ENCODE results near the gene OR13J1. TPM values are rescaled to one million over a fixed set of nuclear protein-coding genes. Genes with fewer than 3 reads are reported as not detected.
A peak's percentile ranks its signal among the peaks of the same experiment; 100 is the strongest.

Gene OR13J1
- total RNA-seq, 1 donor from 2014 or later = not detected

DNA sequence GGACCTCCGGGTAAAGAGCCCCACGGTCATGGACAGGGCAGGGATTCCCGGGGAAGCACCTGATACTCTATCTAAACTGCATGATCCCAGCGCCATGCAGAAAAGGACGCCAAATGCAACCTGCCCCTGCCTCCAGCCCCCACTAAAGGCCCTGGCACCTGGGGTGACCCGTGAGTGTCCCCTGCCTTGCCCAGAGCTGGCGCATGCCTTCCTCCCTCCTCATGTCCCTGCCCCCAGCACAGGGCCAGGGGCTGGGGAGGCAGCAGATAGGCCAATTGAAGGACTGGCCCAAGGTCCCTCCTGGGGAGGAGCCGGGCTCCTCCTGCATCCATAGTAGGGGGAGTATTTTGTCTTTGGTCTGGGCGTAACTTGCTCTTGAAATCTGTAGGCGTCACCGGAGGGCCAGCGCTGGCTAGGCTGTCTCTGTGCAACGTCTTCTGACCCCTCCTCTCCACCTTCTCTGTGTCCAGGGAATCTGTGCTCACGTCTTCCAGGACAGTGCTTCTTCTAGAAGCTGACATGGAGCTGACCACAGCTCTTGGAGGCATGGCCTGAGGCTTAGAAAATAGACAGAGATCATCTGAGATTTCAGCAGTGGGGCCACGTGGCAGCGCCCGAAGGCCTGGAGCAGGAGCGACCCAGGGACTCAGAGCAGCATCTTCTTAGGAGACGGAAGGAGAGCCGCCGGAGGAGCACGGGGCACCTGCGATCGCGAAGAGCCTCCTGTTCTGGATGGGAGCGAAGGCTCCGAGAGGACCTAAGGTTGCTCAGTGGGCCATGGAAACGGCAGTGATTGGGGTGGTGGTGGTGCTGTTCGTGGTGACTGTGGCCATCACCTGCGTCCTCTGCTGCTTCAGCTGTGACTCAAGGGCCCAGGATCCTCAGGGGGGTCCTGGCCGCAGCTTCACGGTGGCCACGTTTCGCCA lies 39.7 kb upstream of the OR13J1 start:
- H3K27ac Mint-ChIP-seq (ENCODE audit: unreplicated experiment) = no peak overlapping the region
- H3K36me3 Mint-ChIP-seq (ENCODE audit: low read depth) = no peaks in the 10 kb centered on the region
- TF ChIP-seq, protein P1, sequence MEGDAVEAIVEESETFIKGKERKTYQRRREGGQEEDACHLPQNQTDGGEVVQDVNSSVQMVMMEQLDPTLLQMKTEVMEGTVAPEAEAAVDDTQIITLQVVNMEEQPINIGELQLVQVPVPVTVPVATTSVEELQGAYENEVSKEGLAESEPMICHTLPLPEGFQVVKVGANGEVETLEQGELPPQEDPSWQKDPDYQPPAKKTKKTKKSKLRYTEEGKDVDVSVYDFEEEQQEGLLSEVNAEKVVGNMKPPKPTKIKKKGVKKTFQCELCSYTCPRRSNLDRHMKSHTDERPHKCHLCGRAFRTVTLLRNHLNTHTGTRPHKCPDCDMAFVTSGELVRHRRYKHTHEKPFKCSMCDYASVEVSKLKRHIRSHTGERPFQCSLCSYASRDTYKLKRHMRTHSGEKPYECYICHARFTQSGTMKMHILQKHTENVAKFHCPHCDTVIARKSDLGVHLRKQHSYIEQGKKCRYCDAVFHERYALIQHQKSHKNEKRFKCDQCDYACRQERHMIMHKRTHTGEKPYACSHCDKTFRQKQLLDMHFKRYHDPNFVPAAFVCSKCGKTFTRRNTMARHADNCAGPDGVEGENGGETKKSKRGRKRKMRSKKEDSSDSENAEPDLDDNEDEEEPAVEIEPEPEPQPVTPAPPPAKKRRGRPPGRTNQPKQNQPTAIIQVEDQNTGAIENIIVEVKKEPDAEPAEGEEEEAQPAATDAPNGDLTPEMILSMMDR (conservative IDR thresholded peaks at IDR 0.05) = no peak
- no peak for DNase-seq (ENCODE audit: low read depth, low spot score)
- no peaks in the 10 kb centered on the region for H3K27me3 Mint-ChIP-seq (ENCODE audit: low read depth)
- peaks cover 36% of the 10 kb centered on the region for H3K4me1 Mint-ChIP-seq
- no peak overlapping the region for H3K4me3 Mint-ChIP-seq
- no peaks in the 10 kb centered on the region for H3K9me3 Mint-ChIP-seq

DNA sequence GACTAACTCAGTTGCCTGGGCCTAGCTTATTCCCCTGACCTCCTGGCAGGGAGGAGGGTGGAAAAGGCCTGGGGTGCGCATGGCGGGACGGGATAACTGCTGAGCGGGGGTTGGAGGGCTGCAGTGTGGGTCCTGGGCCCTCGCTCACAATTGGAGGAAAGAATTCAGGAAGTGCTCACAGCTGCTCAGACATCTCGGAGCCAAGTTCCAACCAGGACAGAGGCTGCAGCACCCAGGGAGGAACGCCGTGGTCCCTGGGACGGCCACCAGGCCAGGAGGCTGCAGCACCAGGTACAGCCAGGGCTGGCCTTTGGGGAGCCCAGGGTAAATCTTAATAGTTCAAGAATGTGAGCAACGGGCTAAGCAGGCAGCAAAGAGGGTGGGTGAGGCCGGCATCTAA lies 39.1 kb upstream of the OR13J1 start, which contains the start of gene SPAAR:
Gene SPAAR (plus strand): TSS at position 217 of the 400 bp plus-strand sequence. CDS start 974 bp downstream, outside the sequence.
- TF ChIP-seq, protein P1 (conservative IDR thresholded peaks at IDR 0.05) = no peak
- Mint-ChIP-seq H3K4me1 (peaks cover 36% of the 10 kb centered on the region), H3K27me3 (ENCODE audit: low read depth) (no peaks in the 10 kb centered on the region), H3K9me3 (no peaks in the 10 kb centered on the region), H3K36me3 (ENCODE audit: low read depth) (no peaks in the 10 kb centered on the region), H3K27ac (ENCODE audit: unreplicated experiment) (peak within 1 kb of the TSS; percentile 57), H3K4me3 (no peak within 1 kb of the TSS)
- no peak for DNase-seq (ENCODE audit: low read depth, low spot score)

DNA sequence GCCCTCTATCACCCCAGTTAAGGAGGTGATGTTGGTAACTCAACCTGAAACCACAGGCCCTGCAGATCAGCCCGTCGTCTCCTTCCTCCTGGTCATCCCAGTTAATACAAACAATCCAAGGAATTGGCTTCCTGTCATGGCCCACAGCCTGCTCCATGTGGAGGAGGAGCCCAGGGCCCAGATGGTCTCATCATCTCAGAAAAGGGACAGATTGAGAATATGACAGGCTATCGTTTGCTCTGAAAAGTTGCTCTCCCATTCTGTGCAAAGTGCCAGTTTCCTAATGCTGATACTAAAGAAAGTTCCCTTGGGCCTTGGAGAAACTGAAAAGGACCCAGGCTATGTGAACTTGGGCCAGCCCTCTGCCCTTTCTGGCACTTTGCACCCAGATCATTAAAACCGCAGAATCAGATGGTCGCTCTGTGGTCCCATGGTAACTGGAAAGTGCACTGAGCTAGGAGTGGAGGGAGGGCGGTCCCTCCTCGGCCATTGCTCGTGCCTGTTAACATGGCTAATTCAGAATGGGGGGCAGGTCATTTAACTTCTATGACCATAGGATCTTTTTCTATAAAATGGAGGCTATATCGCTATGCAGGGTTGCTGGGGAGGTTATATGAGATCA lies 38.4 kb upstream of the OR13J1 start:
- no peak overlapping the region for H3K4me3 Mint-ChIP-seq
- no peak for DNase-seq (ENCODE audit: low read depth, low spot score)
- H3K4me1 Mint-ChIP-seq = peaks cover 36% of the 10 kb centered on the region
- peak overlapping the region; percentile 27 for H3K27ac Mint-ChIP-seq (ENCODE audit: unreplicated experiment)
- H3K9me3 Mint-ChIP-seq = no peaks in the 10 kb centered on the region
- H3K36me3 Mint-ChIP-seq (ENCODE audit: low read depth) = no peaks in the 10 kb centered on the region
- no peaks in the 10 kb centered on the region for H3K27me3 Mint-ChIP-seq (ENCODE audit: low read depth)
- TF ChIP-seq, protein P1 (conservative IDR thresholded peaks at IDR 0.05) = no peak

DNA sequence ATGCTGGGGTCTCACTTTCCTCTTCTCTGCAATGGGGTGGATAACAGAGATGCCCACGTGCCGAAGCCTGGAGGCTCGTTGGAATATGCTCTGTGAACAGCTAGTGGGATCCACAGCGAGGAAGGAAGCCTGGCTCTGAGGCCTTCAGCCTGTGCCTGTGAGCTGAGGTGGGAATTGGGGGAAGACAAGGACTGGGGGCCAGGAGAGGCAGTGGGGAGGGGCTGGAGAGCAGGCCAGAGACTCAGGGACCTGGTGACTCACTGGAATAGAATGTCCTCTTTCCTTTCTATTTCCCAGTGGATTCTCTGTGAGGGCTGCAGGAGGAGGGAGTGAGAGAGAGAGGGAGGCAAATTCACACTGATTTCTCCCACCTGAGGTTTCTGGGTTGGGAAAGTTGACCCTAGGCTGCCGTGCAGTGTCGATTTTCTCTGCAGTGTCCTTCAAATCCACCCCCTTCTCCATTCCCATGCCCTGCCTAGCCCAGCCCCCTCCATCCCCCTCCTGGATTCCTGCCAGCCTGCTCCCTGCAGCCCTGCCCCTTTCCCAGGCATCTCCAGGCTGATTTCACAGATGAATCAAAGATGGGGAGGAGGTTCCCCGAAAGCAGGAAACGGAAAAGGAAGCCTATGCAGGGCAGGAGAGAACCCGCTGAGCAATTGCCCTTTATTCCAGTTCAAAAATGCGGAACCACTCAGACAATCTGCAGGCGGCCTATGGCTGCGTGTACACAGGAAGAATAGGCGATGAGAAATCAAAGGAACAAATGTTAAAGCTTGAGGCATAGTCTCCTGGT lies 37.7 kb upstream of the OR13J1 start:
- H3K36me3 Mint-ChIP-seq (ENCODE audit: low read depth) = no peaks in the 10 kb centered on the region
- no peak for DNase-seq (ENCODE audit: low read depth, low spot score)

More for the DNA sequence above, 37.7 kb upstream of the OR13J1 start:
- Mint-ChIP-seq H3K9me3 (no peaks in the 10 kb centered on the region), H3K27me3 (ENCODE audit: low read depth) (peaks cover 1% of the 10 kb centered on the region), H3K27ac (ENCODE audit: unreplicated experiment) (peak overlapping the region; percentile 91), H3K4me1 (peaks cover 36% of the 10 kb centered on the region), H3K4me3 (no peak overlapping the region)
- TF ChIP-seq, protein P1 (conservative IDR thresholded peaks at IDR 0.05) = no peak

All from neural crest cell (in vitro differentiated cells).